ENCODE measurements around the gene DDX39A. TPM values are rescaled to one million over a fixed set of nuclear protein-coding genes. Genes with fewer than 3 reads are reported as not detected.
"Not testable (repeated sequence)": the region's sequence is repeated elsewhere in the genome, so short reads cannot be mapped to it uniquely, and the experiment has no call there.

DDX39A gene
- polyA plus RNA-seq, 2 donors: 92.6 to 111 TPM

DNA sequence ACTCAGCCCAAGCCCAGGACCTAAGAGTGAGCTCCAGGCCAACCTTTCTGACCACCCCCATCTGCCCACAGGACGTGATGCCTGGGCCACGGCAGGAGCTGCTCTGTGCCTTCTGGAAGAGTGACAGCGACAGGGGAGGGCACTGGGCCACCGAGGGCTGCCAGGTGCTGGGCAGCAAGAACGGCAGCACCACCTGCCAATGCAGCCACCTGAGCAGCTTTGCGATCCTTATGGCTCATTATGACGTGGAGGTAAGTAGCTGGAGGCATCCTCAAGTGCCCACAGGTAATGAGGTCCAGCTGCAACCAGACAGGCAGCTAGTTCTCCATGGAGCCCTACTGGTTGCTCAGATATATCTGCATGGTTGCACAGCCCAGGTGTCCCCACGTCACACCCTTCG is 14.8 kb downstream of the DDX39A start:
- Histone ChIP-seq H3K27me3 (ENCODE audit: control insufficient read depth in 1 of 2, insufficient read depth in 2 of 2, low read length in 2 of 2) (no peaks in the 10 kb centered on the region), H3K4me3 (ENCODE audit: low read depth in 1 of 2, low read length in 2 of 2) (no peak overlapping the region), H3K4me1 (ENCODE audit: control insufficient read depth in 2 of 2, insufficient read depth in 2 of 2, low read length in 1 of 2) (peaks cover 3 to 5% of the 10 kb centered on the region in 2 donors), H3K9me3 (ENCODE audit: control insufficient read depth in 2 of 2, insufficient read depth in 1 of 2, low read depth in 1 of 2, low read length in 1 of 2) (peaks cover 0 to 2% of the 10 kb centered on the region in 2 donors), H3K36me3 (ENCODE audit: control insufficient read depth in 2 of 2, insufficient read depth in 2 of 2, low read length in 1 of 2) (peaks cover 19 to 26% of the 10 kb centered on the region in 2 donors), H3K27ac (ENCODE audit: low read depth in 2 of 2, low read length in 1 of 2) (no peak overlapping the region)
- WGBS, 2 donors: 65 to 76% methylated on average over 9 of the region's 9 CpGs

GRCh38 chr19:14403145-14403930 is 15.8 kb downstream of the DDX39A start:
- not testable (repeated sequence) for H3K4me3 ChIP-seq (ENCODE audit: low read depth in 1 of 2, low read length in 2 of 2); H3K9me3 ChIP-seq (ENCODE audit: control insufficient read depth in 2 of 2, insufficient read depth in 1 of 2, low read depth in 1 of 2, low read length in 1 of 2); H3K27ac ChIP-seq (ENCODE audit: low read depth in 2 of 2, low read length in 1 of 2); H3K27me3 ChIP-seq (ENCODE audit: control insufficient read depth in 1 of 2, insufficient read depth in 2 of 2, low read length in 2 of 2); H3K4me1 ChIP-seq (ENCODE audit: control insufficient read depth in 2 of 2, insufficient read depth in 2 of 2, low read length in 1 of 2)
- peaks cover 12 to 17% of the 10 kb centered on the region in 2 donors for H3K36me3 ChIP-seq (ENCODE audit: control insufficient read depth in 2 of 2, insufficient read depth in 2 of 2, low read length in 1 of 2)
- 95% methylated on average over 15 of the region's 15 CpGs for WGBS, 2 donors

DNA sequence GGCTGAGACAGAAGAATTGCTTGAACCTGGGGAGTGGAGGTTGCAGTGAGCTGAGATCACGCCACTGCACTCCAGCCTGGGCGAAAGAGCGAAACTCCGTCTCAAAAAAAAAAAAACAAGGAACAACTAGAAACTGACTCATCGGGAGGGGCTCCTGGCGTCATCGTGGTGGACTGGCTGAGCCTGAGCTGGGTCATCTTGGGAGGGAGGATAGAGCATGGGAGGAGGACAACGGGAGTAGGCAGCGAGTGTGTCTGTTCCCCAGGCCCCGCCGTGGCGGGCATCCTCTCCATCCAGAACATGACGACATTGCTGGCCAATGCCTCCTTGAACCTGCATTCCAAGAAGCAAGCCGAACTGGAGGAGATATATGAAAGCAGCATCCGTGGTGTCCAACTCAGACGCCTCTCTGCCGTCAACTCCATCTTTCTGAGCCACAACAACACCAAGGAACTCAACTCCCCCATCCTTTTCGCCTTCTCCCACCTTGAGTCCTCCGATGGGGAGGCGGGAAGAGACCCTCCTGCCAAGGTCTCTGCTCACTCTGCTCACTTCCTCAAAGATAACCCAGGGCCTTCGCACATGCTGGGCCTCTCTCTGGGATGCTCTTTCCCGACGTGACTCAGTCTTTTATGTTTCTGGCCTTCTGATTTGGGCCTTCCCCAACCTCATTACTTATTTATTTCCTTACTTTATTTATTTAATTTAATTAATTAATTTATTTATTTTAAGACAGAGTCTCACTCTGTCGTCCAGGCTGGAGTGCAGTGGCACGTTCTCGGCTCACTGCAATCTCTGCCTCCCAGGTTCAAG is 16.6 kb downstream of the DDX39A start:
- 73 to 75% methylated on average over 26 of the region's 26 CpGs for WGBS, 2 donors
- no peak overlapping the region for H3K4me3 ChIP-seq (ENCODE audit: low read depth in 1 of 2, low read length in 2 of 2)
- no peaks in the 10 kb centered on the region for H3K27me3 ChIP-seq (ENCODE audit: control insufficient read depth in 1 of 2, insufficient read depth in 2 of 2, low read length in 2 of 2)
- peak overlapping the region; percentile 26 to 72 for H3K27ac ChIP-seq (ENCODE audit: low read depth in 2 of 2, low read length in 1 of 2)
- H3K9me3 ChIP-seq (ENCODE audit: control insufficient read depth in 2 of 2, insufficient read depth in 1 of 2, low read depth in 1 of 2, low read length in 1 of 2): peaks cover 0 to 2% of the 10 kb centered on the region in 2 donors
- peaks cover 3 to 5% of the 10 kb centered on the region in 2 donors for H3K4me1 ChIP-seq (ENCODE audit: control insufficient read depth in 2 of 2, insufficient read depth in 2 of 2, low read length in 1 of 2)
- peaks cover 8 to 9% of the 10 kb centered on the region in 2 donors for H3K36me3 ChIP-seq (ENCODE audit: control insufficient read depth in 2 of 2, insufficient read depth in 2 of 2, low read length in 1 of 2)

DNA sequence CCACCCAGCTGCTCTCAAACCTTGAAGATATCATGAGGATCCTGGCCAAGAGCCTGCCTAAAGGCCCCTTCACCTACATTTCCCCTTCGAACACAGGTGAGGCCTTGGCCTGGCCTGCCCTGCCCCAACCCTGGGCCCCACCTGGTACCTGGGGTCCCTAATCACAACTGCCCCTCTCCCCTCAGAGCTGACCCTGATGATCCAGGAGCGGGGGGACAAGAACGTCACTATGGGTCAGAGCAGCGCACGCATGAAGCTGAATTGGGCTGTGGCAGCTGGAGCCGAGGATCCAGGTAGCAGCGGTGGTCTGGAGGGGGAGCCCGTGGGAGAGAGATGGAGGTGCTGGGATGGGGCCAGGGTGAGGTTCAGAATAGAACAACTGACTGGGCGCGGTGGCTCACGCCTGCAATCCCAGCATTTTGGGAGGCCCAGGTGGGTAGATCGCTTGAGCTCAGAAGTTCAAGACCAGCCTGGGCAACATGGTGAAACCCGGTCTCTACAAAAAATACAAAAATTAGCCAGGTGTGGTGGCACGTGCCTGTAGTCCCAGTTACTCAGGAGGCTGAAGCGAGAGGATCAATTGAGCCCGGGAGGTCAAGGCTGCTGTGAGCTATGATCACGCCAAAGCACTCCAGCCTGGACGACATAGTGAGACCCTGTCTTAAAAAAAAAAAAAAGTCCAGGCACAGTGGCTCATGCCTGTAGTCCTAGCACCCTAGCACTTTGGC is 17.5 kb downstream of the DDX39A start:
- no peaks in the 10 kb centered on the region for H3K27me3 ChIP-seq (ENCODE audit: control insufficient read depth in 1 of 2, insufficient read depth in 2 of 2, low read length in 2 of 2)
- WGBS, 2 donors: 94% methylated on average over 18 of the region's 18 CpGs
- H3K4me3 ChIP-seq (ENCODE audit: low read depth in 1 of 2, low read length in 2 of 2): no peak overlapping the region
- H3K4me1 ChIP-seq (ENCODE audit: control insufficient read depth in 2 of 2, insufficient read depth in 2 of 2, low read length in 1 of 2): peaks cover 3 to 4% of the 10 kb centered on the region in 2 donors
- peaks cover 0 to 2% of the 10 kb centered on the region in 2 donors for H3K9me3 ChIP-seq (ENCODE audit: control insufficient read depth in 2 of 2, insufficient read depth in 1 of 2, low read depth in 1 of 2, low read length in 1 of 2)
- H3K36me3 ChIP-seq (ENCODE audit: control insufficient read depth in 2 of 2, insufficient read depth in 2 of 2, low read length in 1 of 2): peaks cover 6 to 7% of the 10 kb centered on the region in 2 donors
- H3K27ac ChIP-seq (ENCODE audit: low read depth in 2 of 2, low read length in 1 of 2): peak overlapping the region in 1 of 2 donors; percentile 72

- 83 to 84% methylated on average over 11 of the region's 11 CpGs for WGBS, 2 donors
- Histone ChIP-seq H3K27ac (ENCODE audit: low read depth in 2 of 2, low read length in 1 of 2) (no peak overlapping the region), H3K9me3 (ENCODE audit: control insufficient read depth in 2 of 2, insufficient read depth in 1 of 2, low read depth in 1 of 2, low read length in 1 of 2) (no peaks in the 10 kb centered on the region), H3K4me3 (ENCODE audit: low read depth in 1 of 2, low read length in 2 of 2) (no peak overlapping the region), H3K4me1 (ENCODE audit: control insufficient read depth in 2 of 2, insufficient read depth in 2 of 2, low read length in 1 of 2) (no peaks in the 10 kb centered on the region), H3K36me3 (ENCODE audit: control insufficient read depth in 2 of 2, insufficient read depth in 2 of 2, low read length in 1 of 2) (peaks cover 3 to 7% of the 10 kb centered on the region in 2 donors), H3K27me3 (ENCODE audit: control insufficient read depth in 1 of 2, insufficient read depth in 2 of 2, low read length in 2 of 2) (no peaks in the 10 kb centered on the region)
Observed at GRCh38 chr19:14400951-14401431, 18.1 kb downstream of the DDX39A start.

DNA sequence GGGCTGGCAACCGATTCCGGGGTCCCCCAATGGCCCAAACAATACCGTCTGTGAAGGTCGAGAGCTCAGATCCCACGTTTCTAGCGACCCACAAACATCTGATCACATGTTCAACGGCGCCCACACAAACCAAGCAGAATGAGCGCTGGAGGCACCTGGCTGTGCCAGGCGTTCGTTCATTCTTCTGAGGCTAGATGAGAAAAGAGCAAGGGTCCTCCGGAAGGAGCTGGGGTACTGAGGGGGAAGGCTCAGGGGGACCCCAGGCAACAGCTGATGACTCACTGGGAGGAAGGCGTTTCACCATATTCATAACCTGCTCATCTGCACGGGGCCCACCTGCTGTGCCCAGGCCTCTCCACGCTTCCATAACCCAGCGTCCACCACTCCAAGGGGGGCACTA is 22.0 kb downstream of the DDX39A start:
- peaks cover 5 to 11% of the 10 kb centered on the region in 2 donors for H3K36me3 ChIP-seq (ENCODE audit: control insufficient read depth in 2 of 2, insufficient read depth in 2 of 2, low read length in 1 of 2)
- not testable (repeated sequence) for H3K9me3 ChIP-seq (ENCODE audit: control insufficient read depth in 2 of 2, insufficient read depth in 1 of 2, low read depth in 1 of 2, low read length in 1 of 2); H3K4me3 ChIP-seq (ENCODE audit: low read depth in 1 of 2, low read length in 2 of 2); H3K27ac ChIP-seq (ENCODE audit: low read depth in 2 of 2, low read length in 1 of 2); H3K27me3 ChIP-seq (ENCODE audit: control insufficient read depth in 1 of 2, insufficient read depth in 2 of 2, low read length in 2 of 2); H3K4me1 ChIP-seq (ENCODE audit: control insufficient read depth in 2 of 2, insufficient read depth in 2 of 2, low read length in 1 of 2)
- WGBS, 2 donors: 88 to 92% methylated on average over 15 to 16 of the region's 16 CpGs

DNA sequence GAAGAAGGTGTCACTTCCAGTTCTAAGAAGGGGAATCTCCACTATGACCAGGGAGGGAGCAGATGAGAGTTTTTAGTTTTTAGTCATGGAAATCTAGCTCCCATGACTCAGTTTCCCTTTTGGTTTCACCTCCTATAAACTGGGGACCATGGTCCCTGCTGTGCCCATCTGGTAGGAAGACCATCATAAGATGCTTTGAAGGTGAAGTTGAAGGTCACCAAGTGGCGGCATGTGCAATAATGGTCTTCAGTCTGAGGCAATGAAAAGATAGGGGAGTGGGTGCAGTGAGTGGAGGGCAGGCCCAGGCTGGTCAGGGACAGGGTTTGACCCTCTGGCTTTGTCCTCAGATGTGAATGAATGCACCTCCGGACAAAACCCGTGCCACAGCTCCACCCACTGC is 22.4 kb downstream of the DDX39A start:
- H3K27ac ChIP-seq (ENCODE audit: low read depth in 2 of 2, low read length in 1 of 2): not testable (repeated sequence)
- peaks cover 5 to 11% of the 10 kb centered on the region in 2 donors for H3K36me3 ChIP-seq (ENCODE audit: control insufficient read depth in 2 of 2, insufficient read depth in 2 of 2, low read length in 1 of 2)

DNA sequence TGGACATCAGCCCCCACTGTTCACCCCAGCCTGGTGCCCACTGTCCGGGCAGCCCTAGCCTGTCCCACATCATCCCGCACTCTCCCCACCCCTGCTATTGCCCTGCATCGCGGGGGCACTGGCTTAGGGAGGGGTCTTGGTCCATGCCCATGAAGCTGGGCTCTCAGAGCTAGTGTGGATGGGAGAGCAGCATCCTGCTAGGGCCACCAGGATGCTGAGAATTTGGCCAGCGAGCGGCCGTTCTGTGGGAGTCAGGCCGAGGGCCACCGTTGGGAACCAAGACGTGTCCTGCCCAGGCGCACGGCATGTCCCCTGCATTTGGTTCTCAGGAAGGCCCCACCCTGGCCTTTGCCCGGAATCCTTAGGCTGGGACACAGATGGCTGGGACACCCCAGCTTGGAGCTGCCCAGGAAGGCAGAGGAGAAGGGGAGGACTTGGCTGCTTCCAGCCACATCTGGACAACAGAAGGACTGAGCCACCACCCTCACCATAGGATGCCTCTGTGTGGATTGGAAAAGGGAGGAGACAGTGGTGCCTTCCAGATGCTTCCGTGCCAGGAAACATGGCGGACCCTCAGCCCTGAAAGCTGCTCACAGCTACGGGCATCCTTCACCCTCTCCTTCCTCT is 23.3 kb downstream of the DDX39A start:
- peaks cover 5 to 14% of the 10 kb centered on the region in 2 donors for H3K36me3 ChIP-seq (ENCODE audit: control insufficient read depth in 2 of 2, insufficient read depth in 2 of 2, low read length in 1 of 2)
- 86 to 89% methylated on average over 16 of the region's 16 CpGs for WGBS, 2 donors

More for the DNA sequence above, 22.4 kb downstream of the DDX39A start:
- not testable (repeated sequence) for H3K4me1 ChIP-seq (ENCODE audit: control insufficient read depth in 2 of 2, insufficient read depth in 2 of 2, low read length in 1 of 2); H3K27me3 ChIP-seq (ENCODE audit: control insufficient read depth in 1 of 2, insufficient read depth in 2 of 2, low read length in 2 of 2); H3K9me3 ChIP-seq (ENCODE audit: control insufficient read depth in 2 of 2, insufficient read depth in 1 of 2, low read depth in 1 of 2, low read length in 1 of 2); H3K4me3 ChIP-seq (ENCODE audit: low read depth in 1 of 2, low read length in 2 of 2)
- 95 to 100% methylated on average over 2 to 3 of the region's 3 CpGs for WGBS, 2 donors

GRCh38 chr19:14395262-14395661 is 23.9 kb downstream of the DDX39A start:
- H3K4me1 ChIP-seq (ENCODE audit: control insufficient read depth in 2 of 2, insufficient read depth in 2 of 2, low read length in 1 of 2): no peaks in the 10 kb centered on the region
- 94 to 97% methylated on average over 9 of the region's 9 CpGs for WGBS, 2 donors
- H3K36me3 ChIP-seq (ENCODE audit: control insufficient read depth in 2 of 2, insufficient read depth in 2 of 2, low read length in 1 of 2): peaks cover 5 to 14% of the 10 kb centered on the region in 2 donors
- no peaks in the 10 kb centered on the region for H3K9me3 ChIP-seq (ENCODE audit: control insufficient read depth in 2 of 2, insufficient read depth in 1 of 2, low read depth in 1 of 2, low read length in 1 of 2)
- no peak overlapping the region for H3K27ac ChIP-seq (ENCODE audit: low read depth in 2 of 2, low read length in 1 of 2)
- H3K27me3 ChIP-seq (ENCODE audit: control insufficient read depth in 1 of 2, insufficient read depth in 2 of 2, low read length in 2 of 2): no peaks in the 10 kb centered on the region
- H3K4me3 ChIP-seq (ENCODE audit: low read depth in 1 of 2, low read length in 2 of 2): no peak overlapping the region

More for the DNA sequence above, 23.3 kb downstream of the DDX39A start:
- Histone ChIP-seq H3K4me3 (ENCODE audit: low read depth in 1 of 2, low read length in 2 of 2) (no peak overlapping the region), H3K9me3 (ENCODE audit: control insufficient read depth in 2 of 2, insufficient read depth in 1 of 2, low read depth in 1 of 2, low read length in 1 of 2) (no peaks in the 10 kb centered on the region), H3K27me3 (ENCODE audit: control insufficient read depth in 1 of 2, insufficient read depth in 2 of 2, low read length in 2 of 2) (no peaks in the 10 kb centered on the region), H3K27ac (ENCODE audit: low read depth in 2 of 2, low read length in 1 of 2) (no peak overlapping the region), H3K4me1 (ENCODE audit: control insufficient read depth in 2 of 2, insufficient read depth in 2 of 2, low read length in 1 of 2) (no peaks in the 10 kb centered on the region)

All from esophagus (tissue), 2 donors.